ENCODE measurements around the gene RFLNA. TPM values are rescaled to one million over a fixed set of nuclear protein-coding genes. Genes with fewer than 3 reads are reported as not detected.

The RFLNA gene
- total and polyA plus RNA-seq, 2 experiments from 2014 or later = 3.9 to 20.4 TPM

GRCh38 chr12:124292385-124292784, 2.5 kb upstream of the RFLNA start:
- Mint-ChIP-seq H3K4me3 (no peak overlapping the region), H3K4me1 (peaks cover 39% of the 10 kb centered on the region), H3K36me3 (ENCODE audit: low read depth) (no peaks in the 10 kb centered on the region; the same call in 2 of the 3 replicates), H3K9me3 (peaks cover 12% of the 10 kb centered on the region; the same call in 1 of the 3 replicates), H3K27me3 (ENCODE audit: insufficient read depth, low read depth, poor library complexity) (peaks cover 27% of the 10 kb centered on the region), H3K27ac (no peak overlapping the region)
- Histone ChIP-seq H3K4me3 (no peak overlapping the region), H2AFZ (no peak overlapping the region), H3K36me3 (ENCODE audit: insufficient read depth) (no peaks in the 10 kb centered on the region), H3K27me3 (ENCODE audit: insufficient read depth) (peaks cover 29% of the 10 kb centered on the region), H3K4me1 (ENCODE audit: insufficient read depth) (peaks cover 27% of the 10 kb centered on the region), H3K9me2 (ENCODE audit: insufficient read depth) (no peaks in the 10 kb centered on the region), H3K4me2 (no peak overlapping the region), H3F3A (replicated peaks; ENCODE audit: low read depth) (peaks cover 10% of the 10 kb centered on the region; the same call in 1 of the 2 replicates), H3K79me2 (replicated peaks; ENCODE audit: insufficient read depth) (peaks cover 11% of the 10 kb centered on the region), H3K27ac (ENCODE audit: low read depth) (no peak overlapping the region), H4K20me1 (replicated peaks; ENCODE audit: insufficient read depth) (no peaks in the 10 kb centered on the region; the same call in 1 of the 2 replicates)
- ATAC-seq (no peak), DNase-seq (ENCODE audit: low spot score) (no peak)
- TF ChIP-seq POLR2AphosphoS5 (IDR thresholded peaks at IDR 0.05; ENCODE audit: low read depth) = no peak
- TF ChIP-seq EZH2 (IDR thresholded peaks at IDR 0.05; ENCODE audit: low read depth, unreplicated experiment) = no peak
- TF ChIP-seq ZNF462 (CRISPR knock-in tag; IDR thresholded peaks at IDR 0.05) = no peak
- TF ChIP-seq NANOG (IDR thresholded peaks at IDR 0.05; ENCODE audit: borderline replicate concordance) = no peak
- no peak for TF ChIP-seq REST (IDR thresholded peaks at IDR 0.05; ENCODE audit: unreplicated experiment)
- no peak for TF ChIP-seq STAT1 (IDR thresholded peaks at IDR 0.05; ENCODE audit: unreplicated experiment)
- TF ChIP-seq ZNF114 (CRISPR knock-in tag; IDR thresholded peaks at IDR 0.05) = no peak
- TF ChIP-seq EZH2phosphoT487 (IDR thresholded peaks at IDR 0.05; ENCODE audit: unreplicated experiment) = no peak
- TF ChIP-seq JUNB (IDR thresholded peaks at IDR 0.05; ENCODE audit: unreplicated experiment) = no peak
- no peak for TF ChIP-seq ETS1 (IDR thresholded peaks at IDR 0.05)
- no peak for TF ChIP-seq CTCF (conservative IDR thresholded peaks at IDR 0.05; ENCODE audit: low read depth in 2 of 2)
- TF ChIP-seq CREB1 (CRISPR knock-in tag; IDR thresholded peaks at IDR 0.05; ENCODE audit: low read depth) = no peak
- TF ChIP-seq ZNF331 (CRISPR knock-in tag; IDR thresholded peaks at IDR 0.05; ENCODE audit: low read depth) = no peak

Data from GM23338 (cell line).